Islet of Langerhans (tissue), 1 donor: ENCODE results near the gene SBSN.

Experiments
- FAIRE-seq: peaks from one replicate; lab custom pipeline; 2011; peaks lifted over from hg19 to GRCh38; lab: Jason Lieb, UNC

SBSN gene

GRCh38 chr19:35554076-35554475 lies 26.0 kb upstream of the SBSN start:
- no peak for FAIRE-seq

GRCh38 chr19:35553385-35554000 lies 25.4 kb upstream of the SBSN start:
- FAIRE-seq, result no peak

- no peak for FAIRE-seq
Observed at GRCh38 chr19:35552534-35553384, 24.6 kb upstream of the SBSN start.

GRCh38 chr19:35551091-35551810 lies 23.1 kb upstream of the SBSN start:
- no peak for FAIRE-seq

GRCh38 chr19:35549879-35550523 lies 21.9 kb upstream of the SBSN start:
- no peak for FAIRE-seq

- FAIRE-seq, result no peak
Observed at GRCh38 chr19:35549174-35549788, 21.2 kb upstream of the SBSN start.

GRCh38 chr19:35546532-35546931 lies 18.4 kb upstream of the SBSN start:
- FAIRE-seq, result no peak

GRCh38 chr19:35545855-35546381 lies 17.8 kb upstream of the SBSN start:
- FAIRE-seq, result no peak

GRCh38 chr19:35545001-35545854 lies 17.1 kb upstream of the SBSN start, which contains the start of gene TMEM147:
TSS of gene TMEM147 (plus strand) at chr19:35545626. CDS start at chr19:35545740, 114 bp downstream.
- no peak for FAIRE-seq

- FAIRE-seq, result no peak
Observed at GRCh38 chr19:35544110-35544802, 16.1 kb upstream of the SBSN start.

- no peak for FAIRE-seq
Observed at GRCh38 chr19:35543280-35544109, 15.4 kb upstream of the SBSN start.

- no peak for FAIRE-seq
Observed at GRCh38 chr19:35542209-35542608, 14.1 kb upstream of the SBSN start.

GRCh38 chr19:35540356-35540927 lies 12.3 kb upstream of the SBSN start:
- FAIRE-seq, result no peak

GRCh38 chr19:35539850-35540249 lies 11.7 kb upstream of the SBSN start:
- no peak for FAIRE-seq

GRCh38 chr19:35539314-35539713 lies 11.2 kb upstream of the SBSN start:
- FAIRE-seq, result no peak

GRCh38 chr19:35534803-35535480 lies 6.8 kb upstream of the SBSN start:
- FAIRE-seq, result no peak

- FAIRE-seq, result no peak
Observed at GRCh38 chr19:35533822-35534392, 5.8 kb upstream of the SBSN start.
